Measurements from ENCODE around the gene SH3BGRL.

SH3BGRL gene

DNA sequence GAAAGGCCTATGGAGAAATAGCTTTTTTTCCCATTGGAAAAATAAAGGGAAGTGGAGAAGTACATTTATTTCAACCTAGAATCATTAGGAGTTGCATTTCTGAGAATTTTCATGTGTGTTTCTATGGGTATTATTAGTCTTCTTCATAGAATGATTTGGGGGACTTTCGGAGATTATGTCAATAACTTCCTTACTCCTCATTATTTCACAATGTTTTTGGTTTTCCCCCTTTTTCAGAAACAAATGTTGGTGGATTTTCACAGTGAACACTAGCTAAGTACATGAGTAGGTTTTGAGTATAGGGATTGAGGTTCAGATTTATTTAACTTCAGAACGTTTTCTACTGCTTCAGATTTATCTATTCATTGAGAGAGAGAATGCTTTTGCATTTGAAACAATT is 54.0 kb downstream of the SH3BGRL start:
- no peaks in the 10 kb centered on the region for H3K36me3 ChIP-seq (ENCODE audit: low read depth)

DNA sequence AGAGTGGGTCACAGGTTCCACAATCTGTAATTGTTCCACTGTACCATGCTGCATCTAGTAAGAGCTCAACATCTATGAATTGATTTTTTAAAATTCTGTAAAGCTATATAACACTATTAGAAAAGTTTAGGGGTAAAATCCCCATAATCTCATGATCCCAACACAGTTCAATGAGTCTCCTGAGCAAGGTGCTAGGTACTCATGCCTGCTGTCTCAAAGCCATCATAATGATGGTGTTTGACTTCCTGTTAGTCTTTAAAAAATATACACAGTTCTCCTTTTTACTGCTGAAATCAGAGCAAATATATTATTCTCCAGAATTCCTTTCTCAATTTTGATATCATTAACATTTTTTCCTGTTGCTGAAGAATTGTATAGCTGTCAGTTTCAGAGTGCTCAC is 55.9 kb downstream of the SH3BGRL start:
- no peaks in the 10 kb centered on the region for H3K9me3 ChIP-seq (ENCODE audit: severe bottlenecking)
- no peak overlapping the region for H3K4me3 ChIP-seq (ENCODE audit: severe bottlenecking)
- ATAC-seq (ENCODE audit: low read depth) (no peak), DNase-seq (ENCODE audit: low spot score) (no peak)
- H3K4me1 ChIP-seq (ENCODE audit: insufficient read depth, poor library complexity, severe bottlenecking) = peaks cover 22% of the 10 kb centered on the region
- no peak overlapping the region for H3K27ac ChIP-seq (ENCODE audit: poor library complexity, severe bottlenecking)
- no peaks in the 10 kb centered on the region for H3K27me3 ChIP-seq (ENCODE audit: insufficient read depth, poor library complexity, severe bottlenecking)
- TF ChIP-seq, protein P1, sequence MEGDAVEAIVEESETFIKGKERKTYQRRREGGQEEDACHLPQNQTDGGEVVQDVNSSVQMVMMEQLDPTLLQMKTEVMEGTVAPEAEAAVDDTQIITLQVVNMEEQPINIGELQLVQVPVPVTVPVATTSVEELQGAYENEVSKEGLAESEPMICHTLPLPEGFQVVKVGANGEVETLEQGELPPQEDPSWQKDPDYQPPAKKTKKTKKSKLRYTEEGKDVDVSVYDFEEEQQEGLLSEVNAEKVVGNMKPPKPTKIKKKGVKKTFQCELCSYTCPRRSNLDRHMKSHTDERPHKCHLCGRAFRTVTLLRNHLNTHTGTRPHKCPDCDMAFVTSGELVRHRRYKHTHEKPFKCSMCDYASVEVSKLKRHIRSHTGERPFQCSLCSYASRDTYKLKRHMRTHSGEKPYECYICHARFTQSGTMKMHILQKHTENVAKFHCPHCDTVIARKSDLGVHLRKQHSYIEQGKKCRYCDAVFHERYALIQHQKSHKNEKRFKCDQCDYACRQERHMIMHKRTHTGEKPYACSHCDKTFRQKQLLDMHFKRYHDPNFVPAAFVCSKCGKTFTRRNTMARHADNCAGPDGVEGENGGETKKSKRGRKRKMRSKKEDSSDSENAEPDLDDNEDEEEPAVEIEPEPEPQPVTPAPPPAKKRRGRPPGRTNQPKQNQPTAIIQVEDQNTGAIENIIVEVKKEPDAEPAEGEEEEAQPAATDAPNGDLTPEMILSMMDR (IDR thresholded peaks at IDR 0.05; ENCODE audit: poor library complexity, severe bottlenecking) = no peak
- no peaks in the 10 kb centered on the region for H3K36me3 ChIP-seq (ENCODE audit: low read depth)

More for the DNA sequence above, 54.0 kb downstream of the SH3BGRL start:
- Histone ChIP-seq H3K4me1 (ENCODE audit: insufficient read depth, poor library complexity, severe bottlenecking) (peaks cover 7% of the 10 kb centered on the region), H3K27ac (ENCODE audit: poor library complexity, severe bottlenecking) (no peak overlapping the region), H3K4me3 (ENCODE audit: severe bottlenecking) (no peak overlapping the region), H3K27me3 (ENCODE audit: insufficient read depth, poor library complexity, severe bottlenecking) (no peaks in the 10 kb centered on the region), H3K9me3 (ENCODE audit: severe bottlenecking) (no peaks in the 10 kb centered on the region)
- ATAC-seq (ENCODE audit: low read depth) (no peak), DNase-seq (ENCODE audit: low spot score) (no peak)
- TF ChIP-seq, protein P1 (IDR thresholded peaks at IDR 0.05; ENCODE audit: poor library complexity, severe bottlenecking) = no peak

DNA sequence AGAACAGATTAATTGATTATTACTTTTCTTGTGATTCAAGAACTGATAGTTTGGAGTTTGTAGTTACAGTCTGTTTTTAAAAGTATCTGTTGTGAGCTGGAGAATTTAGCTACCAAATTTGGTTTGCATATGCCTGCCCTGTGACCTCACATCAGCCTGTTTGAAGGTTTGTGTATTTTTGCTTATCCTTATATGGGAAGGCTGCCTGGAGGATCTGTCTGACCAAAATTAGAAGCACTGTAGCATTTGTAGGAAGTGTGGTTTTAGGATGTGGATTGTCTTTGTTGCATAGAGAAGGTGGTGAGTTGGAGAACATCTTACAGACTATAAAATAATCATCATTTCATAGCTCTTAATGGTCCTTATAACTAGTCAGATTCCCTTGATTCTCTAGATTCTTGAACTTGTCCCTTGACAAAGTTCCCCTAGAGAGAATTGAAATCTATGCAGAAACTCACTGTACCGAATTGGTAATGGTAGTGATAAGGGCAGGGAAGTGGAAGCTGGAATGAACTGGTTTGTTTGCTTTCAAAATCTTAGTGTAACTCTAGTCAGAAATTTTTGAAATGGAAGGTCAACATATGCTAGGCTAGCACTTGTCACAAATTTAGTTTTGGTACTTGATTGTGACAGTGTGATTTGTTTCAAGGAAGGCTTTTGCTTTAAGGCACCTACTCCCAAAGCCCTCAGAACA is 57.3 kb downstream of the SH3BGRL start:
- Histone ChIP-seq H3K4me3 (ENCODE audit: severe bottlenecking) (no peak overlapping the region), H3K36me3 (ENCODE audit: low read depth) (no peaks in the 10 kb centered on the region), H3K9me3 (ENCODE audit: severe bottlenecking) (no peaks in the 10 kb centered on the region), H3K27ac (ENCODE audit: poor library complexity, severe bottlenecking) (peak overlapping the region; percentile 23), H3K4me1 (ENCODE audit: insufficient read depth, poor library complexity, severe bottlenecking) (peaks cover 22% of the 10 kb centered on the region), H3K27me3 (ENCODE audit: insufficient read depth, poor library complexity, severe bottlenecking) (no peaks in the 10 kb centered on the region)
- ATAC-seq (ENCODE audit: low read depth) (no peak), DNase-seq (ENCODE audit: low spot score) (no peak)
- TF ChIP-seq, protein P1 (IDR thresholded peaks at IDR 0.05; ENCODE audit: poor library complexity, severe bottlenecking) = no peak

DNA sequence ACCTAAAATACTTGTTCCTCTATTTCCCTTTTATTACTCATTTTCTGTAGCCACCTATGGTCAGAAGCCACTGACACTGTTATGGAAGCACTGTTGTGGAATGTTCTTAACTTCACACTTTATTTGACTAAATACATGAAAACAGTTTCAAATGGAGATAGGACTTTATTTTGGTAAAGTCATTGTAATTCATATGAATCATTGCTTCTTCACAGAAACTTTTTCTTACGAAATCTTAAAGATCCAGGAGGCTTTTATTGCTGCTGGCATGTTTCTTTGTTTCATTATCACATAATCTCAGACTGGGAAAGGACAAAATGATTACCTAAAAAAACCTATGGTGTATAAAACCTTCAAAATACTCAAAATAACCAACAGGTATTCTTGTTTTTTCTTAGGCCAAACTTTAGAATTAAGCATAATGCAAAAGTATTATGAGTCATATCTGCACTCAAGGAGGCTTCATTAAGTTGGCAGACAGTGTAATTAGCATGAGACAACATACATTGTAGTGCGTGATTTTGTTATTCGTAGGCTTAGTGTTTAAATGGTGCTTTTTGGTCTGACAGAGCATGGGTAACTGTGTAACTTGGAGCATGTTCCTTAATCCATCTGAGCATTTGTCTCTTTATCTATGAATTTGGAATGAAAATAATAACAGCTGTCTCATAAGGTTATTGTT is 58.0 kb downstream of the SH3BGRL start:
- no peaks in the 10 kb centered on the region for H3K36me3 ChIP-seq (ENCODE audit: low read depth)
- peak overlapping the region; percentile 23 for H3K27ac ChIP-seq (ENCODE audit: poor library complexity, severe bottlenecking)
- peak; percentile 29; the same call in 2 of the 3 replicates for ATAC-seq (ENCODE audit: low read depth)

More for the DNA sequence above, 58.0 kb downstream of the SH3BGRL start:
- no peaks in the 10 kb centered on the region for H3K27me3 ChIP-seq (ENCODE audit: insufficient read depth, poor library complexity, severe bottlenecking)
- peaks cover 22% of the 10 kb centered on the region for H3K4me1 ChIP-seq (ENCODE audit: insufficient read depth, poor library complexity, severe bottlenecking)
- TF ChIP-seq, protein P1 (IDR thresholded peaks at IDR 0.05; ENCODE audit: poor library complexity, severe bottlenecking) = no peak
- H3K4me3 ChIP-seq (ENCODE audit: severe bottlenecking) = no peak overlapping the region
- H3K9me3 ChIP-seq (ENCODE audit: severe bottlenecking) = no peaks in the 10 kb centered on the region
- DNase-seq (ENCODE audit: low spot score) = no peak
